HG02981 (cell line): ENCODE data around the gene PDE3A.

Source experiments
- ATAC-seq: cut with Tn5 transposase; IDR thresholded peaks from one replicate; pipeline ENCODE4 v1.9.1; 2021; ENCODE audit warnings: mild to moderate bottlenecking, moderate library complexity; ENCODE audit not compliant: unreplicated experiment

The PDE3A gene

DNA sequence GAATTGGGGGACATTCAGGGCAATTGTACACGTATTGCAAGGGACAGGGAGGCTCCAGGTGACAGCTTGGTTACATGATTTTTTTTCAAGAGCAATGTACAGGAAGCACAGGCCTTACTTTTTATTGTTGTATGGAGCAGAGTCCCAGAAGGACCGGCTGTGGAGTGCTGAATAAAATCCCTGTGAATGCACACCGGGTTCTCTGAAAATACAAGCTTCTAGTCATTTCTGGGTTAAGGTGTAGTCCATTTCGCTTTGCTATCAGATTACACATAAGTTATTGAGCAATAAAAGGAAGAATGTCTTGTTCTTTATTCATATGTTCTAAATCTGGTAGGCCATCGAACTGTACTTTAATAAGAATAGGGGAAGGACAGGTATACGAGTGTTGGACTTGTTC, 52.2 kb downstream of the PDE3A start:
- ATAC-seq: no peak

DNA sequence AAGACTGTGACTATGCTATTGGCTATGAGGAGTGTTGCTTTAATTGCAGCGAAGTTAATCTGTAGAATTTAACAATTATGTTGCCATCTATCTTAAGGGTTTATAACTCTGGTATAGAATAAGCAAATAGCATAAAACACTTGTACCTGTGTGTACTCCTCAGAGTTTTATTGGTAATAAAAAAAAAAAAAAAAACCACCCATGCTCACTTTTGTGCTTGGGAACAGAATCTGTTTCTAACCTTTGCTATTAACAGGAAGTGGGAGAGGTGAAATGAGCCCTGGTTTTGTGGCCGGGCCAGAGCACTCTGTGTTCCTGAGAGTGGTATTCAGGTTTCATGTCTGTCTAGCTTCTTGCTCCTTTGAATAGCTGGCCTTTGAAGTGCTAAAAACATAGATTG, 53.1 kb downstream of the PDE3A start:
- ATAC-seq: no peak

DNA sequence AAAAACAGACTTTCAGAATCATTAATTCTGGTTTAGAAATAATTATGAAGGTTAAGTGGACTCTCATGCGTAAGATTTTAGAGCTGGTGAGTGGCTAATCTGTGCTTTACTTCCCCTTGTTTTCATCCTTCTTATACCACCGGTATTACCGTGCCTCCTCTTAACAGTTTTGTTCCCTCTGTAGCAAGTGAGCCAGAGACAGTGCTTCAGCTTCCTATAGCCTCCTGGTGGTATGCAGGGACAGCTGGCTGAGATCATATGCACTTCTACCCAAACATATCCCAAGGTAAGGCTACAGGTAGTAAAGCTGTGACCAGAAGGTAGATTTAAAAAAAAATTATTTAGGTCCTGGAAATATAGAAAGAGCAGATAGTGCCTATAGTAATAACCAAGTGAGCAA, 55.2 kb downstream of the PDE3A start:
- no peak for ATAC-seq

DNA sequence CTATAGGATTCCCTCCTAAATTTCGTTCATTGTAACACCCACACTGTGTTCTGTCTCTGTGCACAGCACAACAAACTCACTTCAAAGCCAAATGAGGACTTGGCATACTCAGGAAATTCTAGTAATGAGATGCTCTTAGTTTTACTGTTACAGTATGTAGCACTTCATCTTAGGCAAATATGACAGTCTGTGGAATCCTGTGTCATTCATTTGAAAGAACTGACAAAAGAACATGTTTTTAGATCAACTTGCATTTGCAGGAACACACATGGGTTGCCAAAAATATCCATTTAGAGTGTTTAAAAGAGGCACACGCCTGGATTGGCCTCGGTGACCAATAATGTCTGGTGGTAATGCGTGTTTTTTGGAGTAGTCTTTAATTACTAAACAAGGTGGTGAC, 56.5 kb downstream of the PDE3A start:
- no peak for ATAC-seq

DNA sequence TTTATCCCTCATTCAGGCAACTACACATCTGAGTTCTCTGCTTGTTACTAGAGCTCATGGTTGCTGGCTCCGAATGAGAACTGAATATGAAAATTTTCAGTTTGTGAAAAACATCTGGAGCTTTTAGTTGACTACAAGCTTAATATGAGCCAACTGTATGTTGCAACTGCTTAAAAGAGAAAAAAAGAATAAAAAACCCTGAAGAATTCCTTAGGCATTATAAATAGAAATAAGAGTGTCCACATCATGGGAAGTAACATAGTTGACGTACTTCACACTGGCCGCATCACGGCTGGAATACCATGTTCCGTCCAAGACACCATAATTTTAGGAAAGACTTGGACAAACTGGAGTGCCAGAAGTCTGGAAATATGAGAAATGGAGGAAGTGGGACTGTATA, 57.9 kb downstream of the PDE3A start:
- ATAC-seq: no peak

DNA sequence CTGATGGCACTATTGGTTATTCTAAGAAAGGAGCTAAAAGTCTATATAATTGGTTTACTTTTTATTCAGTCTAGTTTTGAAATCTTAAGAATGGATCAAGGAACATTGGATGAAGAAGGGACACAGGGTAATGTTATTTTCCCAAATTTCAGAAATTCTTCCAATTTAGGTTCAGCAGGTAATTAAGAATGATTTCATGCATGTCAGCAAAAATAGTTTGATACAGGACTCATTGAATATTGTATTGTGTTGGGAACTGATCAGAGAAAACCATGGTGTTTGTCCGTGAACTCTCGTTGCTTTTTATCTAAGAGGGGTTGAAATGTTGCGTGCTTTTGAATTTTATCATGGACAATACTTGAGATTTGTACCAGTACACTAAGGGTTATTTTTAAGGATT, 58.6 kb downstream of the PDE3A start:
- no peak for ATAC-seq

DNA sequence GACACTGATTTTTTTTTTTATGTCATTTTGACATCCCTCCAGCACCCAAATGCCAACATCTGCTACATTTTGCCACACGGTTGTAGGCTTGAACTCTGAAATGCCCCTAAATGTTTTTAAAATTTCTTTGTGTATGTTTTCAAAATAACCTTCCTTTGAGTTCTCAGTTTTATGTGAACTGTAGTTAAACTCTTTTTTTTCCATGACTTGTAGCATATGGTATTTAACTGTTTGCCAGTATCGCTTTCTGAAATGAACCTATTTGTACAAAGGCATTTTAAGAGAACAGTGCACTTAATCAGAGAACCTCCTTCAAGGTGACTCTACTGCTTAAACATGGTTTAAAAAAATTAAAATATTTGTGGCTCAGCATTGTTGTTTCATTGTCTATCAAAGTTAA, 61.5 kb downstream of the PDE3A start:
- ATAC-seq: no peak

DNA sequence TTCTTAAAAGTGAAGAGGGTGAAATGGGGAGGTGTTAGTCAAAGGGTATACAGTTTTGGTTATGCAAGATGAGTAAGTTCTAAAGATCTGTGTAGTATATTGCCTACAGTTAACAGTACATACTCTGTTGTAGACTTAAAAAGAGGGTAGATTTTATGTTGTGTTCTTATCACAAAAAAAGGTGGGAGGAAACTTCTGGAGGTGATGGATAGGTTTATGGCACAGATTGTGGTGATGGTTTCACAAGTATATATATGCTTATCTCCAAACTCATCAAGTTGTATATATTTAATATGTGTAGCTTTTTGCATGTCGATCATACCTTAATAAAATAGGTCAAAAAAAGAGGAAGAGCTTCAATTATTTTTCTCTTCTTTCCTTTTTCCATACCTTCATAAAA, 64.0 kb downstream of the PDE3A start:
- no peak for ATAC-seq

DNA sequence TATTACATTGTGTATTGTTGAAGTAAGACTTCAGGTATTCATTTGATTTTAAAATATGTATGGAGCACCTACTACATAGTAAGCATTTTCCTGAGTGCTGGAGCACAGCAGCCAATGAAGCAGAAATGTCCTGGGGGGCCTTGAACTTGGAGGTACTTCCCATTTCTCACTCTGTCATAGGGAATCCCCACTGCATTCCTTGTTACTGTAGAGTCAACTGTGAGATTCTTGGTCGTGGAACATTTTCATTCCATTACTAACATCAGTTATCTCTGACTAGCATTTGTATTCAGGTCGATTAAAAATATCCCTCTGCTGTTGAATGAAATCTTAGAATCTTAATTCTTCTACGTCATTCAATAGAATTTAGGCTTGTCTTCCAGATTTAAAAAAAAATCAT, 66.7 kb downstream of the PDE3A start:
- ATAC-seq: no peak

DNA sequence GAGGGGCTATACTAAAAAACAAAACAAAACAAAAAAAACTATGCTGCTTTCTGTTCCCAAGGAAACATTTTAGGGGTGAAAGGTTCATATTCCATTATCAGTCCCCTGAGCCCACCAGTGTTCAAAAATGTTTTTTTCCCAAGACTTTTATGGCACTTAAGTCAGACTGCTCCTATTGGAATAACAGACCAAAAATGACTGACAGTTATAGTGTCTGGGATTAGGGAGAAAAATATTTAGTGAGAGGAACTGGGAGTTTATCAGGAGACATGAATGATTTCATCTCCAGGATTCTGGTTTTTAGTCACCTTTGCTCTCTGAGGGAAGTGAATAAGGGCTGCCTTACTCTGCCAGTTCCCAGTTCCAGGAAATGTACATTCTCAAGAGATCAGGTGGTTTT, 68.0 kb downstream of the PDE3A start:
- no peak for ATAC-seq

DNA sequence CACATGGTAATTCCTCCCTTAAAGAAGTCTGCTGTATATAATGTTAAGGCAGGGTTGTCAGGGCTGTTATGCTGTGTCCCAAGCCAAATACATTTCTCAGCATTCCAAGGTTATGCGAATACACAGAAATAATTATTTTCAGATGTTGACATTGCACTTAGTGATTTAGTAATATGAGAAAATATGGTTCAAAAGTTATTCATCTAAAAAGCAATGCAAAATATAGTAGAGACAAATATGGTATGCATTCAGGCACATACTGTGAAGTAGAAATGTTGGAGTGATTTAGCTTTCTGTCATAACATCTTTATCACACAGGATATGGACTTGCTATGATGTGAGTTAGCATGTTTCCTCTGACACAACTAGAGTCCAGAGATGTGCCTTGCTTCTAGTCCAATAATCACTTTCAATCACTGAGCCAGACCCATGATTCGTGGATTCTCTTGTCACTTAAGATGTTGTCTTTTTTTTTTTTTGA, 70.0 kb downstream of the PDE3A start:
- no peak for ATAC-seq

DNA sequence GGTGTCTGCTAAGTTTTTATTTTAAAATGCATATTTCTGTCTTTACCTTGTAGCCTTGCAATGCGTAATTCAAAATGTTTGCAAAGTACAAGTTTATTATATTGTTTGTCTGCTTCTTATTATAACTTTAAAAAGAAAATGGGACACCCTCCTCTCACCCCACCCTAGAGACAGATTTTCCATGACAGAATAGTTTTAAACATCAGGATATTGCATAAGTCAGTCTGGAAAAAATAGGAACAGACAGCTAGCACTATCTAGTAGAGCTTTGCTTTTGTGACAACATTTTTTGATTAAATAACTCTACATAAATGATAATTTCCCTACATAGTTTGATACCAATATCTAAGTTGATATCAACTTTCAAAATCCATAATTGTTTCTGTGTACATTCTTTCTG, 71.3 kb downstream of the PDE3A start:
- no peak for ATAC-seq

DNA sequence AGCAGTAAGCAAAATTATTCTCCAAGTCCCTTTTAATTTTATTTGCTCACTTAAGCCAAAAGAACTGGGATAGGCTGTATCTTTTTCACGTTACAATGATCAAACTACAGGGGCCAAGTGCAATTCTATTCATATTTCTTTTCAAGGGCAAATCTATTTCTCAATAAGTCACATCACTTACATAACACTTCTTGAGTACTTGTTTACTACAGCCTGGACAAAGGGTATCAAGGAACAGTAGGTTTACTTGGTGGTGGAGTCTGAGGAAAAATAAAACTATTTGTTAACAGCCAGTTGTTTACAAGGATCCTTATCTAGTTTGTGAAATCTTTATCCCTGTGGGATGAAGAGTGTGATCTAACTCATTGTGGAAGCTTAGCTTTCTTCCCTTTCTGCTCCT, 72.1 kb downstream of the PDE3A start:
- ATAC-seq: no peak

DNA sequence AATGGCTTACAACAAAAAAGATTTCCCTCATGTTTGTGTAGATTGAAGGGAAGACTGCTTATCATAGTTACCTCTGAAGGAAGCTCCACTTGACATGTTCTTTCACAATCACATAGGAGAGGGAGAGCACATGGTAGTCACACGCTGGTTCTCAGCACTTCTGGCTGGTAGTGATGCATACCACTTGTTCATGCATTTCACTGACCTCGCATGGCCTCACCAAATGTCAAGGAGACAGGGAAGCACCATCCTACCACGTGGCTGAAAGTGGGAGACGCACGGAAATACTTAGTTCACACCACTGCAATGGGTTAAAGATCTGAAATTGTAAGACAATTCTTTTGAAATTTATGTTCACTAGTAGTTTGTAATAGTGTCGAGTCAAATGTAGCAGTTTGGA, 74.0 kb downstream of the PDE3A start:
- no peak for ATAC-seq

DNA sequence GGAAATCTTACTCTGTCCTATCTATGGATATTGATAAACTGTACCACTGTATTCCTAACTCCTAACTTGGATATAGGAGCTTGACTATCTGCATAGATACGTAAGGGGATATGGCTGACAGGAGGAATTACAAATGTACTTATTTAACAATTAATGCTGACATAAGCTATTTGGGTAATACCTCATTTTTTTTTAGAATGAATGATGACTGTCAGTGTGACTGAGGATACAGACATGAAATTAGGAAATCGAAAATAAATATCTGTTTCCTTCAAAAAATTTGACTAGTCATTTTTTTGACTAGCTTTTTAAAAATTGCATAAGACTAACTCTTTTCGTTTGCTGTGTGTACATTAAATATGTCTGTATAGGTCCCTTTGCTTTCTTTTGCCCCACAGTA, 74.9 kb downstream of the PDE3A start:
- ATAC-seq: no peak

DNA sequence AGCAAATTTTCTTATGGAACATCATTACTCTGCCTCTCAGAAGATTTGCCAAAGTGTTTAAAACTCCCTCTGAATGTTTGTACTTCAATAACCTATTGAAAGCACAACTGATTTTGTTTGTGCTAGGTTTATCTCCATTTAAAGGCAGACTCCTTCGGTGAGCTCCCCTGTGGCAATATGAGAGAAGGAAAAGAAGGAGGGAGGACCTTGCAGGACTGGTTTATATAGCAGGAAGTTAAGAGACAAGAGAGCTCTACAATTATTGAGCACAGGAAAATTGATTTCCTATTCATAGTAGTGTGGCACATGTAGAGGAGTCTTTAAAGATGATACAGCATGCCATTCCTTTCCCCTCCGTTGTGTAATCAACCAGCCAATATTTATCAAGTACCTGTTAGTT, 75.5 kb downstream of the PDE3A start:
- ATAC-seq: no peak

DNA sequence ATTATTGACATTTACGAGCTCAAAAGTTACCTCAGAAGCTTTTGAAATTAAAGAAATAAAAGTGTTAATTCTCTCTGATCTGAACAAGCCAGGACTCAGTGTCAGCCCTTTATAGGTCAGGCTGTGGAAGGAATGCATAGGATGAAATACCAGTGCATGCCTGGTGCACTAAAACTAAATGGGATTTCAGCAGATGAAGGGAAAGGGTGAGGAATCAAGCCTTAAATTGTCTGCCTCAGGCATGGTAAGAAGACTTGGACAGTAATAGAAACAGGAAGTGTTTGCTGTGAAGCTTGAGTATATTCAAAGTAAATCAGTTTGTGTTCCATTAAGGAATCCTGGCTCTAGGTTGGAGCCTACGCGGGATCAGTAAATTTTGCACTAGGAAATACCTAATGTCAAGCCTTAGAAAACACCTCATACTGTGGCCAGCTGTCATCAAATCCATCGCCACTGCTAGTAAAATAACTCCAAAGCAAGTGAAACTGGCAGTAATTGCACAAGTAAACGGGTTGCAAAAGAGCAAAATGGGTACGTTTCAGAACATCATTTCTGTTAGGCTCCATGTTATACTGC, 76.3 kb downstream of the PDE3A start:
- no peak for ATAC-seq

DNA sequence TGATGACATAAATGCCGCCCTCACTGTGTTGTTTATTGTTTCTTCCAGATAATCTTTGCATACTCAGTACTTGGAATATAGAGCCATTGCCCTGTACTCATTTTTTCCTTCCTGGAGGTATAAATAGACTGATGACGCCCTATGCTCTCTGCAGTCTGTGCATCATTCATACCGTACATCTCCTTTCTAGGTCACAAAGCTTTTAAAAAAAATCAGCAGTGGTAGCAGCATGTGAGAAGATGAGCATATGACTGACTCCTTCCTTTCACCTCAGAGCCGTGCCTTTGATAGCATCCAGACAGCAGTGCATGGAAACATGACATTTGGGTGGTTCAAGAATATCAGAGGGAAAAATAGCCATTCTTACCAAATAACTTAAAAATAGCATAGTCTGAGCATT, 77.3 kb downstream of the PDE3A start:
- ATAC-seq: no peak

DNA sequence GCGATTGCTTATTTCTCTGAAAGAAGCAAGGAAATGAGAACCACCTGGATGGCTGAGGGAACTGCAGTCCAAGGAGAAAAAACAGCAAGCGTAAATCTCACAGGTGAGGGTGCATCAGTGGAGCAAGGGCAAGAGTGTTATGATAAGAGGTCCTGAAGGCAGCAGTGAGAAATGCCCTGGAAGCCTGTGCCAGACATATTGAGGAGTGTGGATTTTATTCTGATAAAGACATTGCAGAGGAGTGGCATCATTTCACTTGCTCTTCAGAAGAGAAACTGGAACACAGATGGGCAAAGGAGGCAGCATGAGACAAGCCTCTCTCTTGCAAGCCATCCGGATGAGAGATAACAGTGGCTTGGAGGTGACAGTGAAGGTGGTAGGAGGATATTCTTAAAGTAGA, 78.5 kb downstream of the PDE3A start:
- ATAC-seq: no peak

DNA sequence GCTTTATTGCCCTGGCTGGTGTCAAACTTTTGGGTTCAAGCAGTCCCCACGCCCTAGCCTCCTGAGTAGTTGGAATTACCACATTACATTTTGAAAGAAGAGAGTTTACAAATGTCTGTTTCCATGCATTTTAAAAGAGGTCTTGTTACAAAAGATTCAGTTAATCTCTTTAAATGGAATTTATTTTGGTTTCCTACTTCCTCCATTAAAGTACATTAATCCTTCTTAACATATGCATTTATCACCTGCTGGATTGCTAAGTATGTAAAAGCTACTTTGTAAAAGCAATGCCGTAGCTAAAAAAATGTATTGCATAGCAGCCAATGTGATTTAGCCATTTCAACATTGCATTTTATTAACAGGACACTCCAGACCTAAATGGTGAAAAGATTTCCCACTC, 80.4 kb downstream of the PDE3A start:
- no peak for ATAC-seq

DNA sequence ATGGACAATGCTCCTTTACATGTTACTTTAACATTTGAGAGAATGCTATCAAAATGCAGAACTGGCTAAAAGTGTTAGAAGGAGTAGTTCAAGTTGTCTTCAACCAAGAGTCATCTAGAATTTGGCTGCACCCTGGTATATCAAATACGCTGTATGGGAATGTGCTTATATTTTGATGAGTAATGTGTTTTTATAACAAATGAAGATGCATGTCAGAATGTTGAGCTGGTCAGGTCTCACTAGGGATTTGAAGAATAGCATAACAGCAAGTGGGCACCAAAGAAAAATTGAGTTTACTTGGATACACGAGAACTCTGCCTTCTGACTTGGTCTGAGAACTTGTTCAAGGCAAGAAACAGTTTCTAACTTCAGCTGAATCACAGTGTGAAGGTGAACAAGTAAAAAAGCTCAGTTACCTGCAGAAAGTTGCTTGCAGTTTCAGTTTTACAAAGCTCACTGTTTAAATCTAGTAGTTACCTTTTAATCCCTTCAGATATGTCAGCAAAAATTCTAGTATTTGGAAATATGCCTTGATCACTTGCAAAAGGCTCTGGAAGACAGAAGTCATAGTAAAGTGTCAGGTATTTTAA, 82.3 kb downstream of the PDE3A start:
- ATAC-seq: no peak

DNA sequence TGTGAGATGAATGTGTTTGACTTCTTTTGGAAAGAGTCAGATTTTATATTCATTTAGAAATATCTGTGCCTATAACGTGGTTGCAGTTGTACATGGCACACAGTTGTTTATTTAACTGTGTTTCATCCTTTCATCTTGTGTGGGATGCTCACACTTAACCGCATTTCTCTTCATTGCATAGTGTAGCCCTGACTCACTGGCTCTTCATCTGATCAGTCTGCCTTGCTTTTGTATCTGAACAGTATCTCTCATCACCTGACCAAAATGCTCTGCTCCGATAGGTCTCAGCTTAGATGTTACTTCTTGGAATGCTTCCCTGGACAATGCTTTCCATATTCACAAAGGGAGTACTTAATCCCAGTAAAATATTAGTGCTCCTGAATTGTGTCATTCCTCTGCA, 83.4 kb downstream of the PDE3A start:
- no peak for ATAC-seq

DNA sequence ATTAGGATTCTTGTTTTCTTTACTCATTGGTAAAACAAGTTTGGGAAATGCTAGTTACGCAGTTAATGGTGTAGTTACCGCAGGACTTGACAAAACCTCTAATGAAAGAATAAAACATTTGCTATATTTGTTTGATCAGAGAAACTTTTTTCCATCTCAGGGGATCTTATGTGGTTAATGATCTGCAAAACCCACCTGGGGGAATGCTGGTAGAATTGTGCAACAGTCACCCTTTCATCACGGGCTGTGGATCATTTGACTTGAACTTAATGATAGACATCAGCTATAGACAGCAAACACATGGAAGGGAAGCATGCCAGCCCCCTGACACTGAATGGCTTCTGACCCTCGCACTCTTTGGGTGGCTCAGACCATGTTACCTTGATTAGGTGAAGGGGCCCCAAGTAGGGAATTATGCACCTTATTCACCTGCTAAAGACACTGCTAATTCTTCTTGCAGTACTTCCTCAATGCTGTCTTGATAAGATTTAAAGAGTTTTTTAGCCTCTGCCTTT, 84.2 kb downstream of the PDE3A start:
- ATAC-seq: no peak
